Keratinocyte (primary cell): Measurements from ENCODE around the gene ZC3H14. TPM values are rescaled to one million over a fixed set of nuclear protein-coding genes. Genes with fewer than 3 reads are reported as not detected.

Experiments used
- DNase-seq: peaks from one replicate; pipeline ENCODE4 v3.0.0-alpha.2; 2011; ENCODE audit warnings: low read depth, missing footprints, low spot score
- FAIRE-seq: peaks from 2 replicates; lab custom pipeline; 2011; peaks lifted over from hg19 to GRCh38; lab: Jason Lieb, UNC
- H2AFZ ChIP-seq: 2 replicates; pipeline ENCODE4 v1.6.0; 2012; ENCODE audit warnings: low read length, control low read depth, inconsistent platforms; ENCODE audit not compliant: control insufficient read depth
- H3K27ac ChIP-seq: 2 replicates; pipeline ENCODE4 v1.5.1; 2011; ENCODE audit warnings: low read length; ENCODE audit not compliant: control insufficient read depth, insufficient read depth
- H3K27me3 ChIP-seq: 3 replicates; pipeline ENCODE4 v1.6.0; 2011; ENCODE audit warnings: low read length; ENCODE audit not compliant: control insufficient read depth, insufficient read depth; ENCODE audit errors: extremely low read depth
- H3K36me3 ChIP-seq, 2 experiments: 2 replicates in 1 of 2; 3 replicates in 1 of 2; pipeline ENCODE4 v1.5.1; 2011; ENCODE audit warnings: low read length in 2 of 2, mild to moderate bottlenecking in 1 of 2; ENCODE audit not compliant: control insufficient read depth in 2 of 2, insufficient read depth in 2 of 2; ENCODE audit errors: extremely low read depth in 1 of 2
- H3K4me1 ChIP-seq: 3 replicates; pipeline ENCODE4 v1.5.1; 2011; ENCODE audit warnings: low read length; ENCODE audit not compliant: control insufficient read depth, insufficient read depth; ENCODE audit errors: extremely low read depth
- H3K4me2 ChIP-seq: 3 replicates; pipeline ENCODE4 v1.6.0; 2011; ENCODE audit warnings: low read depth, low read length; ENCODE audit not compliant: control insufficient read depth, insufficient read depth; ENCODE audit errors: extremely low read depth
- H3K4me3 ChIP-seq, 3 experiments: fragments of 200-600 bp in 1 of 3; sonication (generic) in 1 of 3; 2 replicates in 2 of 3; 3 replicates in 1 of 3; pipeline ENCODE4 v1.5.1; 2011 to 2016; ENCODE audit warnings: low read length in 3 of 3, mild to moderate bottlenecking in 3 of 3, control low read depth in 2 of 3, inconsistent platforms in 1 of 3, low read depth in 1 of 3, mixed read lengths in 1 of 3, mixed run types in 1 of 3, moderate library complexity in 1 of 3; ENCODE audit not compliant: control insufficient read depth in 2 of 3, insufficient read depth in 2 of 3; ENCODE audit errors: extremely low read depth in 1 of 3
- H3K79me2 ChIP-seq: 2 replicates; pipeline ENCODE4 v1.6.0; 2012; ENCODE audit warnings: low read length; ENCODE audit not compliant: control insufficient read depth, insufficient read depth
- H3K9ac ChIP-seq: 3 replicates; pipeline ENCODE4 v1.6.0; 2011; ENCODE audit warnings: low read length; ENCODE audit not compliant: control insufficient read depth, insufficient read depth; ENCODE audit errors: extremely low read depth
- H3K9me1 ChIP-seq: 3 replicates; pipeline ENCODE4 v1.6.0; 2011; ENCODE audit warnings: low read length; ENCODE audit not compliant: control insufficient read depth, insufficient read depth; ENCODE audit errors: extremely low read depth
- H3K9me3 ChIP-seq: 2 replicates; pipeline ENCODE4 v1.5.1; 2012; ENCODE audit warnings: low read depth, low read length; ENCODE audit not compliant: control insufficient read depth
- H4K20me1 ChIP-seq: 3 replicates; pipeline ENCODE4 v1.6.0; 2011; ENCODE audit warnings: low read length; ENCODE audit not compliant: control insufficient read depth, insufficient read depth; ENCODE audit errors: extremely low read depth
- EZH2 ChIP-seq: IDR thresholded peaks from one replicate; pipeline ENCODE4 v1.6.1; 2012; ENCODE audit warnings: inconsistent platforms, mild to moderate bottlenecking, low read length, moderate library complexity
- dilution Hi-C: fragments of 300-500 bp; cut with MboI; formaldehyde crosslinking; loops from one replicate; pipeline ENCODE4 v1.7.0; 2020; ENCODE audit warnings: low sequenced_read_pairs; ENCODE audit not compliant: extremely low pct_ligation_motif_present
- polyA plus RNA-seq, 5 experiments: library from polyadenylated mRNA; depleted of rRNA in 3 of 5; stranded (reverse) in 3 of 5; stranded (forward) in 1 of 5; unstranded in 1 of 5; fragments of >200 nt; gene quantifications; 1 replicate in 1 of 5; 2 replicates in 3 of 5; 3 replicates in 1 of 5; pipeline versions ENCODE4 v1.2.1 to v1.2.3, GENCODE V29; 2011 to 2012; ENCODE audit warnings: missing spikeins in 2 of 5, low read depth in 1 of 5, low replicate concordance in 1 of 5
- TF ChIP-seq, protein P1 (sequence below), 3 experiments: IDR thresholded peaks in 1 of 3; conservative IDR thresholded peaks in 1 of 3; optimal IDR thresholded peaks in 1 of 3; 2 replicates in 2 of 3; 3 replicates in 1 of 3; pipeline versions ENCODE3 to v1.5.1; 2011; ENCODE audit warnings: low read length in 3 of 3, mild to moderate bottlenecking in 3 of 3, moderate library complexity in 2 of 3, control low read depth in 1 of 3, inconsistent platforms in 1 of 3; ENCODE audit not compliant: insufficient read depth in 2 of 3; ENCODE audit errors: extremely low read depth in 1 of 3

Gene ZC3H14
- polyA plus RNA-seq, 1 donor (not counting 4 experiments of a cell fraction or from before 2014, with no cell fraction given): 129 TPM

DNA sequence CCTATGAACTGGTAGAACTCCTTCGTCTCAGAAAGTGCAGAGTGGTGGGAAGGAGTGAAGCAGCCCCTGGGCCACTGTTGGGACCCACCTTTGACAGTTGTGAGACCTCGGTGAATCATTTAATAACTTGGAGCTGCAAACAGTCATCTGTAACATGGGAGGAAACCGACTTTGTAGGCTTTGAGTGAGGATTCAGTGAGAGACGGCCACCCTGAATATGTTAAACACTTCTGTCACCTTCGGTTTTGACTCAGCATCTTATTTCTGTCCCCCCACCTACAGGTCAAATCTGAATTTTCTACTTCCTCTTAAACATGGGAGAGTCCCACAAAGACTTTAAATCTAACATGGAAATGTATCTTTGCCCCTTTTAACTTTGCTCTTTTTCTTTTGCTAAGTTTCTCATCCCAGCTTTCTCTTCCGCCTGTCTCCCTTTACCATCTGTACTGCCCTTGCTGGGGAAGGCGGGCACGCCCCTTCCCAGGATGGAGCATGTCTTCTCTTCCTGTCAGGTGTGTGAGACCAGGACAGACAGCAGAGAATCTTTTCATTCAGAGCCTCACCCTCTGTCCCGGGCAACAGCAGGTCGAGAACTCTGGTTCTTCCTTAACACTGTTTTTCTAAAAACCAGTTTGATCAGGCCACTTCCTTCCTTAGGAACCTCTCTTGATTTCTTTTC lies 37.1 kb downstream of the ZC3H14 start:
- no peaks in the 10 kb centered on the region for H3K27me3 ChIP-seq
- H4K20me1 ChIP-seq: no peaks in the 10 kb centered on the region
- H3K4me2 ChIP-seq: no peak overlapping the region
- H3K4me3 ChIP-seq: no peak overlapping the region
- peaks cover 23 to 24% of the 10 kb centered on the region in 2 experiments for H3K36me3 ChIP-seq
- no peak for FAIRE-seq
- TF ChIP-seq, protein P1, sequence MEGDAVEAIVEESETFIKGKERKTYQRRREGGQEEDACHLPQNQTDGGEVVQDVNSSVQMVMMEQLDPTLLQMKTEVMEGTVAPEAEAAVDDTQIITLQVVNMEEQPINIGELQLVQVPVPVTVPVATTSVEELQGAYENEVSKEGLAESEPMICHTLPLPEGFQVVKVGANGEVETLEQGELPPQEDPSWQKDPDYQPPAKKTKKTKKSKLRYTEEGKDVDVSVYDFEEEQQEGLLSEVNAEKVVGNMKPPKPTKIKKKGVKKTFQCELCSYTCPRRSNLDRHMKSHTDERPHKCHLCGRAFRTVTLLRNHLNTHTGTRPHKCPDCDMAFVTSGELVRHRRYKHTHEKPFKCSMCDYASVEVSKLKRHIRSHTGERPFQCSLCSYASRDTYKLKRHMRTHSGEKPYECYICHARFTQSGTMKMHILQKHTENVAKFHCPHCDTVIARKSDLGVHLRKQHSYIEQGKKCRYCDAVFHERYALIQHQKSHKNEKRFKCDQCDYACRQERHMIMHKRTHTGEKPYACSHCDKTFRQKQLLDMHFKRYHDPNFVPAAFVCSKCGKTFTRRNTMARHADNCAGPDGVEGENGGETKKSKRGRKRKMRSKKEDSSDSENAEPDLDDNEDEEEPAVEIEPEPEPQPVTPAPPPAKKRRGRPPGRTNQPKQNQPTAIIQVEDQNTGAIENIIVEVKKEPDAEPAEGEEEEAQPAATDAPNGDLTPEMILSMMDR (optimal IDR thresholded peaks at IDR 0.05 in 1 of 3, IDR thresholded peaks at IDR 0.05 in 1 of 3, conservative IDR thresholded peaks at IDR 0.05 in 1 of 3; ENCODE audit: extremely low read depth in 1 of 3, insufficient read depth in 2 of 3, low read length in 3 of 3): no peak
- no peak for TF ChIP-seq EZH2
- dilution Hi-C loops: no loop called here
- H3K9me3 ChIP-seq: no peaks in the 10 kb centered on the region
- H2AFZ ChIP-seq: no peak overlapping the region
- no peak overlapping the region for H3K9ac ChIP-seq
- H3K79me2 ChIP-seq: no peaks in the 10 kb centered on the region
- no peaks in the 10 kb centered on the region for H3K9me1 ChIP-seq
- no peak for DNase-seq
- H3K27ac ChIP-seq: no peak overlapping the region
- H3K4me1 ChIP-seq: no peaks in the 10 kb centered on the region

DNA sequence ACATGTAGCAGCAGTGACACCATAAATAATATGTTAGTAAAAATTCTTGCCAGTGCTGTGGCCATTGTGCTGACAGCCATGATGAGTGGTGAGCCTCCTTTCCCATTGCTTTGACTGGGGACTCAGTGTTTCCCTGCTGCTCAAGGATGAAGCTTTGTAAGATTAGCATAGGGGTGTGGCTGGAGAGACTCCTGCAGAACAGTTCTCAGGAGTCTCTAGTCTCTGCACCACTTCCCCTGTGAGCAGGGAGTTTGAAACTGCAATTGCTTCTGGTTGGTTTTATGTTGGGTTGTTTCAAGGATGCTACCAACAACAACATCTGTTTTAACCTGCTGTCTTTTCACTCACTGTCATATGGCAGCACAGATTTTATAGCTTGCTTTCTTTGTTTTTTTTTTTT lies 41.4 kb downstream of the ZC3H14 start:
- Histone ChIP-seq H3K4me2 (no peak overlapping the region), H3K27me3 (no peaks in the 10 kb centered on the region), H4K20me1 (no peaks in the 10 kb centered on the region), H3K4me3 (no peak overlapping the region), H3K9ac (no peak overlapping the region), H3K79me2 (no peaks in the 10 kb centered on the region), H2AFZ (no peak overlapping the region), H3K4me1 (no peaks in the 10 kb centered on the region), H3K36me3 (peaks cover 24 to 26% of the 10 kb centered on the region in 2 experiments), H3K9me3 (no peaks in the 10 kb centered on the region), H3K27ac (no peak overlapping the region), H3K9me1 (no peaks in the 10 kb centered on the region)
- FAIRE-seq (no peak), DNase-seq (no peak)
- TF ChIP-seq, protein P1 (optimal IDR thresholded peaks at IDR 0.05 in 1 of 3, IDR thresholded peaks at IDR 0.05 in 1 of 3, conservative IDR thresholded peaks at IDR 0.05 in 1 of 3; ENCODE audit: extremely low read depth in 1 of 3, insufficient read depth in 2 of 3, low read length in 3 of 3): no peak
- no peak for TF ChIP-seq EZH2
- dilution Hi-C loops: no loop called here
